ENCODE results near the gene TOM1. TPM values are rescaled to one million over a fixed set of nuclear protein-coding genes. Genes with fewer than 3 reads are reported as not detected.
"Not testable (repeated sequence)": the region's sequence is repeated elsewhere in the genome, so short reads cannot be mapped to it uniquely, and the experiment has no call there.

Gene TOM1
- total RNA-seq, 3 donors from 2014 or later = 20.5 to 24.7 (median 23.0) TPM

GRCh38 chr22:35352214-35353111 lies 52.8 kb downstream of the TOM1 start:
- Mint-ChIP-seq H3K4me1 (ENCODE audit: low read depth) (peaks cover 25% of the 10 kb centered on the region), H3K27me3 (ENCODE audit: low read depth) (peaks cover 4% of the 10 kb centered on the region), H3K4me3 (peak overlapping the region; percentile 75), H3K9me3 (no peaks in the 10 kb centered on the region), H3K36me3 (ENCODE audit: insufficient read depth) (peaks cover 2% of the 10 kb centered on the region)
- DNase-seq = peak; percentile 28
- ATAC-seq = peak; percentile 10 to 16

- ATAC-seq (no peak), DNase-seq (no peak)
- H3K4me3 Mint-ChIP-seq = no peak overlapping the region
- no peaks in the 10 kb centered on the region for H3K36me3 Mint-ChIP-seq (ENCODE audit: insufficient read depth)
- H3K4me1 Mint-ChIP-seq (ENCODE audit: low read depth) = peaks cover 25% of the 10 kb centered on the region
- no peaks in the 10 kb centered on the region for H3K9me3 Mint-ChIP-seq
- H3K27me3 Mint-ChIP-seq (ENCODE audit: low read depth) = peaks cover 9% of the 10 kb centered on the region
These were observed 53.6 kb downstream of the TOM1 start for GRCh38 chr22:35353318-35353717.

- ATAC-seq = no peak
- H3K27me3 Mint-ChIP-seq (ENCODE audit: low read depth) = peaks cover 9% of the 10 kb centered on the region
- no peak overlapping the region for H3K4me3 Mint-ChIP-seq
- H3K36me3 Mint-ChIP-seq (ENCODE audit: insufficient read depth) = no peaks in the 10 kb centered on the region
- H3K4me1 Mint-ChIP-seq (ENCODE audit: low read depth) = peaks cover 25% of the 10 kb centered on the region
- H3K9me3 Mint-ChIP-seq = no peaks in the 10 kb centered on the region
- no peak for DNase-seq
These were observed 54.4 kb downstream of the TOM1 start for GRCh38 chr22:35354068-35354467.

GRCh38 chr22:35357883-35358621 lies 58.4 kb downstream of the TOM1 start:
- Mint-ChIP-seq H3K4me1 (ENCODE audit: low read depth) (peaks cover 2% of the 10 kb centered on the region), H3K4me3 (no peak overlapping the region), H3K27me3 (ENCODE audit: low read depth) (peaks cover 6% of the 10 kb centered on the region), H3K36me3 (ENCODE audit: insufficient read depth) (no peaks in the 10 kb centered on the region), H3K9me3 (no peaks in the 10 kb centered on the region)
- ATAC-seq = no peak
- DNase-seq = no peak

GRCh38 chr22:35359380-35360065 lies 59.8 kb downstream of the TOM1 start:
- H3K36me3 Mint-ChIP-seq (ENCODE audit: insufficient read depth) = no peaks in the 10 kb centered on the region
- DNase-seq (no peak), ATAC-seq (no peak)
- H3K27me3 Mint-ChIP-seq (ENCODE audit: low read depth) = peaks cover 6% of the 10 kb centered on the region
- H3K4me1 Mint-ChIP-seq (ENCODE audit: low read depth) = no peaks in the 10 kb centered on the region
- no peaks in the 10 kb centered on the region for H3K9me3 Mint-ChIP-seq
- H3K4me3 Mint-ChIP-seq = no peak overlapping the region

GRCh38 chr22:35361001-35361558 lies 61.4 kb downstream of the TOM1 start:
- no peaks in the 10 kb centered on the region for H3K4me1 Mint-ChIP-seq (ENCODE audit: low read depth)
- no peaks in the 10 kb centered on the region for H3K36me3 Mint-ChIP-seq (ENCODE audit: insufficient read depth)
- no peak overlapping the region for H3K4me3 Mint-ChIP-seq
- DNase-seq = no peak
- H3K27me3 Mint-ChIP-seq (ENCODE audit: low read depth) = peaks cover 15% of the 10 kb centered on the region
- H3K9me3 Mint-ChIP-seq = no peaks in the 10 kb centered on the region
- ATAC-seq = no peak

GRCh38 chr22:35363566-35364086 lies 63.9 kb downstream of the TOM1 start:
- DNase-seq = no peak
- no peaks in the 10 kb centered on the region for H3K4me1 Mint-ChIP-seq (ENCODE audit: low read depth)
- no peak for ATAC-seq

GRCh38 chr22:35364230-35364629 lies 64.5 kb downstream of the TOM1 start:
- not testable (repeated sequence) for H3K4me1 Mint-ChIP-seq (ENCODE audit: low read depth); H3K4me3 Mint-ChIP-seq; H3K9me3 Mint-ChIP-seq; H3K36me3 Mint-ChIP-seq (ENCODE audit: insufficient read depth); DNase-seq; ATAC-seq
- H3K27me3 Mint-ChIP-seq (ENCODE audit: low read depth) = peaks cover 20% of the 10 kb centered on the region

More at GRCh38 chr22:35363566-35364086, 63.9 kb downstream of the TOM1 start:
- no peaks in the 10 kb centered on the region for H3K9me3 Mint-ChIP-seq
- no peaks in the 10 kb centered on the region for H3K36me3 Mint-ChIP-seq (ENCODE audit: insufficient read depth)
- H3K27me3 Mint-ChIP-seq (ENCODE audit: low read depth) = peaks cover 16% of the 10 kb centered on the region
- no peak overlapping the region for H3K4me3 Mint-ChIP-seq

GRCh38 chr22:35367331-35367886 lies 67.7 kb downstream of the TOM1 start:
- Mint-ChIP-seq H3K36me3 (ENCODE audit: insufficient read depth) (no peaks in the 10 kb centered on the region), H3K4me1 (ENCODE audit: low read depth) (peaks cover 11% of the 10 kb centered on the region), H3K4me3 (no peak overlapping the region), H3K9me3 (no peaks in the 10 kb centered on the region), H3K27me3 (ENCODE audit: low read depth) (peaks cover 21% of the 10 kb centered on the region)
- DNase-seq (no peak), ATAC-seq (no peak)

GRCh38 chr22:35368386-35368785 lies 68.7 kb downstream of the TOM1 start:
- no peak overlapping the region for H3K4me3 Mint-ChIP-seq
- DNase-seq = no peak
- peaks cover 11% of the 10 kb centered on the region for H3K4me1 Mint-ChIP-seq (ENCODE audit: low read depth)
- H3K9me3 Mint-ChIP-seq = no peaks in the 10 kb centered on the region
- ATAC-seq = no peak
- peaks cover 21% of the 10 kb centered on the region for H3K27me3 Mint-ChIP-seq (ENCODE audit: low read depth)
- H3K36me3 Mint-ChIP-seq (ENCODE audit: insufficient read depth) = no peaks in the 10 kb centered on the region

GRCh38 chr22:35369996-35370395 lies 70.3 kb downstream of the TOM1 start:
- Mint-ChIP-seq H3K9me3 (no peaks in the 10 kb centered on the region), H3K36me3 (ENCODE audit: insufficient read depth) (no peaks in the 10 kb centered on the region), H3K4me1 (ENCODE audit: low read depth) (peaks cover 11% of the 10 kb centered on the region), H3K4me3 (no peak overlapping the region), H3K27me3 (ENCODE audit: low read depth) (peaks cover 21% of the 10 kb centered on the region)
- ATAC-seq (no peak), DNase-seq (no peak)

- no peaks in the 10 kb centered on the region for H3K36me3 Mint-ChIP-seq (ENCODE audit: insufficient read depth)
- no peak for ATAC-seq
- DNase-seq = no peak
- H3K9me3 Mint-ChIP-seq = no peaks in the 10 kb centered on the region
- no peak overlapping the region for H3K4me3 Mint-ChIP-seq
- peaks cover 21% of the 10 kb centered on the region for H3K4me1 Mint-ChIP-seq (ENCODE audit: low read depth)
- H3K27me3 Mint-ChIP-seq (ENCODE audit: low read depth) = peaks cover 4% of the 10 kb centered on the region
These were observed 74.1 kb downstream of the TOM1 start for GRCh38 chr22:35373781-35374180.

- H3K27me3 Mint-ChIP-seq (ENCODE audit: low read depth) = peaks cover 2% of the 10 kb centered on the region
- peaks cover 21% of the 10 kb centered on the region for H3K4me1 Mint-ChIP-seq (ENCODE audit: low read depth)
- no peaks in the 10 kb centered on the region for H3K9me3 Mint-ChIP-seq
- ATAC-seq = no peak
- DNase-seq = no peak
- no peak overlapping the region for H3K4me3 Mint-ChIP-seq
- no peaks in the 10 kb centered on the region for H3K36me3 Mint-ChIP-seq (ENCODE audit: insufficient read depth)
These were observed 75.3 kb downstream of the TOM1 start for GRCh38 chr22:35375031-35375430.

- no peaks in the 10 kb centered on the region for H3K36me3 Mint-ChIP-seq (ENCODE audit: insufficient read depth)
- H3K9me3 Mint-ChIP-seq = no peaks in the 10 kb centered on the region
- DNase-seq = no peak
- peaks cover 20% of the 10 kb centered on the region for H3K4me1 Mint-ChIP-seq (ENCODE audit: low read depth)
- peaks cover 4% of the 10 kb centered on the region for H3K27me3 Mint-ChIP-seq (ENCODE audit: low read depth)
- no peak overlapping the region for H3K4me3 Mint-ChIP-seq
- ATAC-seq = no peak
These were observed 75.8 kb downstream of the TOM1 start for GRCh38 chr22:35375526-35375925.

Measured in activated T-cell treated with anti-CD3 and anti-CD28 coated beads, Interleukin-2, amount 50 U/mL, for 4 hours (primary cell).